ENCODE results near the gene CA5A.
"Not testable (repeated sequence)": the region's sequence is repeated elsewhere in the genome, so short reads cannot be mapped to it uniquely, and the experiment has no call there.

DNA sequence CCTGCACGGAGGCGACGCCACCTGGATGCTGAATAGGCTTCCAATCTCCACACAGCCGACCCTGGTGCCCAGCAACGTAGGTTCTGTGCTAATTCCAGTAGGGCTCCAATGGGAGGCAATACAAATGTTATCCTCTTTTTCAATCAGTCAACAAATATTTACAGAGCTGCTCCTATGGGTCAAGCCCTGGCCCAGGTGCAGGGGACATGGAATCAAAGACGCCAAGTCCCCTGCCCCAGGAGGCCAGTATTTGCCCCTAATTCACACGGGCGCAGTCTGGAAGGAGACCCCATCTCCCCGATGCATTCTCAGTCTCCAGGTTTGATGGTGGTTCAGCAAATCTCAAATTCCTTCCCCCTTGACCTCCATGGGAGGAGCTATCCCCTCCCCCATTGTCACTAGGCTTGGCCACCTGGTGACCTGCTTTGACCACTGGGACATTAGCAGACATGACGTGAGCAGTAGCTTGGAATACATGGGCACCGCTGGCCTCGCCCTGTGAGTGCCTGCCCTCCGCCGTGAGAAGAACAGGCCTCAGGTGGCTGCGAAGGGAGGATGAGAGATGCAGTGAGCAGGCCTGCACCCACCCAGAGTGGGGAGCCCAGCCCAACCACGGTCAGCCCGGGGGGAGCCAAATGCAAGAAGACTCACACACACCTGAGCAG is 3.7 kb downstream of the CA5A start:
- TF ChIP-seq, protein P1, sequence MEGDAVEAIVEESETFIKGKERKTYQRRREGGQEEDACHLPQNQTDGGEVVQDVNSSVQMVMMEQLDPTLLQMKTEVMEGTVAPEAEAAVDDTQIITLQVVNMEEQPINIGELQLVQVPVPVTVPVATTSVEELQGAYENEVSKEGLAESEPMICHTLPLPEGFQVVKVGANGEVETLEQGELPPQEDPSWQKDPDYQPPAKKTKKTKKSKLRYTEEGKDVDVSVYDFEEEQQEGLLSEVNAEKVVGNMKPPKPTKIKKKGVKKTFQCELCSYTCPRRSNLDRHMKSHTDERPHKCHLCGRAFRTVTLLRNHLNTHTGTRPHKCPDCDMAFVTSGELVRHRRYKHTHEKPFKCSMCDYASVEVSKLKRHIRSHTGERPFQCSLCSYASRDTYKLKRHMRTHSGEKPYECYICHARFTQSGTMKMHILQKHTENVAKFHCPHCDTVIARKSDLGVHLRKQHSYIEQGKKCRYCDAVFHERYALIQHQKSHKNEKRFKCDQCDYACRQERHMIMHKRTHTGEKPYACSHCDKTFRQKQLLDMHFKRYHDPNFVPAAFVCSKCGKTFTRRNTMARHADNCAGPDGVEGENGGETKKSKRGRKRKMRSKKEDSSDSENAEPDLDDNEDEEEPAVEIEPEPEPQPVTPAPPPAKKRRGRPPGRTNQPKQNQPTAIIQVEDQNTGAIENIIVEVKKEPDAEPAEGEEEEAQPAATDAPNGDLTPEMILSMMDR (IDR thresholded peaks at IDR 0.05) = not testable (repeated sequence)
- not testable (repeated sequence) for TF ChIP-seq POLR2A (IDR thresholded peaks at IDR 0.05)

Measured in uterus (tissue), 2 donors.